ENCODE measurements around the gene KHK.

The KHK gene

DNA sequence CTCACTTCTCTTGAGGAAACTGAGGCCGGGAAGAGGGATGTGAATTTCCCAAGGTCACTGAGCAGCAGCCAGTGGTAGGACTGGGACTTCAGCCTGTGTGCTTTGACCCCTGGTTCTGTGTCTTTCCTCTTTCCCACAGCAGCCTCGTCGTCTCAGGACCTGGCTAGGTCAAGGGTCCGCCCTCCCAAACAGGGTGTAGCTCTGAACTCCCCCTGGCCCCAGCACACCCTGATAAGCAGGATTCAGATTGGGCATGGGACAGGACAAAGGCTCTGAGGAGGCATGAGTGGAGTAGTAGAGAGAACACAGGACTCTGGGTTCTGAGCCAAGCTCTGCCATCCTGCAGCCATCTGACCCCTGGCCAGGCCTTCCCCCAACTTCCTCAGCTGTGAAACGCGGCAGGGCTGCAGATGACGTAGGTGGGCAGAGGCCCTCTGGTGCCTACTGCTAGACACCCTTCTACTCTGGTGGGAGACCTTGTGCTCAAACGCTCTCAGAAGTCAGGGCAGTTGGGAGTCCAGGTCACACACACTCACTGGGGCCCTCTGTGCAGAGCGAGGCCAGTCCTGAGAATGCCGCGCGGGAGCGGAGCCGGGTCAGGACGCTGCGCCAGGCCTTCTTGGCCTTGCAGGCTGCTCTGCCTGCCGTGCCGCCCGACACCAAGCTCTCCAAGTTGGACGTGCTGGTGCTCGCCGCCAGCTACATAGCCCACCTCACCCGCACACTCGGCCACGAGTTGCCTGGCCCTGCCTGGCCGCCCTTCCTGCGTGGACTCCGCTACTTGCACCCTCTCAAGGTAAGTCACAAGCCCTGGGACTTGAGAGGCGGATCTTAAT, 63.2 kb downstream of the KHK start:
- in situ Hi-C loops (cut with MboI; ENCODE audit: low sequenced_read_pairs) = no loop called here
